MM.1S (cell line): ENCODE results near the gene CHMP6.

ENCODE experiments used
- DNase-seq: peaks from one replicate; pipeline ENCODE4 v3.0.0-alpha.2; 2015
- H2AFZ ChIP-seq: fragments of 300-600 bp; sonication (generic); 2 replicates; pipeline ENCODE4 v1.6.0; 2016; ENCODE audit warnings: antibody characterized with exemption, low read length
- H3F3A ChIP-seq: fragments of 300-600 bp; sonication (generic); 2 replicates; pipeline ENCODE4 v1.6.1; 2016; ENCODE audit warnings: mild to moderate bottlenecking, antibody characterized with exemption, low read length, moderate library complexity, mixed read lengths; ENCODE audit not compliant: insufficient read depth
- H3K27ac ChIP-seq: fragments of 300-600 bp; sonication (generic); 2 replicates; pipeline ENCODE4 v1.5.1; 2016; ENCODE audit warnings: mild to moderate bottlenecking, low read length
- H3K27me3 ChIP-seq: fragments of 300-600 bp; sonication (generic); replicated peaks from 2 replicates; pipeline ENCODE4 v1.6.0; 2016; ENCODE audit warnings: low read length; ENCODE audit not compliant: insufficient read depth
- H3K36me3 ChIP-seq: fragments of 300-600 bp; sonication (generic); replicated peaks from 2 replicates; pipeline ENCODE4 v1.6.1; 2016; ENCODE audit warnings: mild to moderate bottlenecking, low read length, mixed read lengths; ENCODE audit not compliant: insufficient read depth
- H3K4me1 ChIP-seq: fragments of 300-600 bp; sonication (generic); 2 replicates; pipeline ENCODE4 v1.6.1; 2016; ENCODE audit warnings: low read length, mixed read lengths
- H3K4me2 ChIP-seq: fragments of 300-600 bp; sonication (generic); 2 replicates; pipeline ENCODE4 v1.6.0; 2016; ENCODE audit warnings: low read depth, low read length
- H3K4me3 ChIP-seq: fragments of 300-600 bp; sonication (generic); 2 replicates; pipeline ENCODE4 v1.5.1; 2016; ENCODE audit warnings: low read length, mixed read lengths
- H3K79me2 ChIP-seq: fragments of 300-600 bp; sonication (generic); 2 replicates; pipeline ENCODE4 v1.6.1; 2016; ENCODE audit warnings: mixed run types, low read length, mixed read lengths
- H3K9ac ChIP-seq: fragments of 300-600 bp; sonication (generic); 2 replicates; pipeline ENCODE4 v1.6.1; 2016; ENCODE audit warnings: low read length, mixed read lengths
- H3K9me2 ChIP-seq: fragments of 300-600 bp; sonication (generic); replicated peaks from 2 replicates; pipeline ENCODE4 v1.6.1; 2016; ENCODE audit warnings: mild to moderate bottlenecking, low read length, mixed read lengths; ENCODE audit not compliant: insufficient read depth
- H3K9me3 ChIP-seq: fragments of 300-600 bp; sonication (generic); replicated peaks from 2 replicates; pipeline ENCODE4 v1.6.1; 2016; ENCODE audit warnings: mild to moderate bottlenecking, low read length, mixed read lengths; ENCODE audit not compliant: insufficient read depth
- H4K20me1 ChIP-seq: fragments of 300-600 bp; sonication (generic); 2 replicates; pipeline ENCODE4 v1.6.1; 2016; ENCODE audit warnings: mild to moderate bottlenecking, low read length, moderate library complexity, mixed read lengths; ENCODE audit not compliant: insufficient read depth
- EZH2 ChIP-seq: fragments of 300-600 bp; sonication (generic); optimal IDR thresholded peaks from 2 replicates; pipeline ENCODE3; 2017; ENCODE audit warnings: low read depth, mild to moderate bottlenecking, antibody characterized with exemption, low read length, mixed read lengths
- EZH2phosphoT487 ChIP-seq: fragments of 300-600 bp; sonication (generic); IDR thresholded peaks from 2 replicates; pipeline ENCODE4 v1.6.1; 2018; ENCODE audit warnings: antibody characterized with exemption, low read length
- TF ChIP-seq, protein P1 (sequence below): fragments of 300-600 bp; sonication (generic); IDR thresholded peaks from 2 replicates; pipeline ENCODE4 v1.5.1; 2016; ENCODE audit warnings: antibody characterized with exemption, low read length, mixed read lengths

CHMP6 gene

DNA sequence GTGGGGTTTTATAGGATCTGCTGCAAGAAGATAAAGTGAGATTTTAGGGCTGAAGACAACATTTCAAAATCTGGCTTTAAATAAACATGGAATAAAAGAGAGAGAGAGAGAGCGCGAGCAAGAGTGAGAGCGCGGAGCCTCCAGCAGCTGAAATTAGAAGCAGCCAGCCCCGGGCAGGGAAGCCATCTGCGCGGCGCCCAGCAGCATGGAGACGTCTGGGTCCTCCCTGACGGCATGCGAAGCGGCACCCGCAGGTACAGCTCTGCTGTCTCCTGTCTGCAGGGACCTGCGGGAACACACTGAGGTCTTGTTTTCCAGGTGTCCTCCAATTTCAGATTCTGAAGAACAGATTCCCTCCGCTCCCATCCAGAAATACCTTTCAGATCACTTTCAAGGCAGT lies 35.4 kb downstream of the CHMP6 start:
- Histone ChIP-seq H3F3A (no peaks in the 10 kb centered on the region), H2AFZ (no peak overlapping the region), H3K36me3 (no peaks in the 10 kb centered on the region), H4K20me1 (no peaks in the 10 kb centered on the region), H3K4me2 (no peak overlapping the region), H3K4me3 (no peak overlapping the region), H3K9ac (no peak overlapping the region), H3K79me2 (no peaks in the 10 kb centered on the region), H3K4me1 (no peaks in the 10 kb centered on the region), H3K27me3 (peaks cover 85% of the 10 kb centered on the region), H3K27ac (no peak overlapping the region), H3K9me3 (no peaks in the 10 kb centered on the region), H3K9me2 (no peaks in the 10 kb centered on the region)
- TF ChIP-seq EZH2: no peak
- TF ChIP-seq, protein P1, sequence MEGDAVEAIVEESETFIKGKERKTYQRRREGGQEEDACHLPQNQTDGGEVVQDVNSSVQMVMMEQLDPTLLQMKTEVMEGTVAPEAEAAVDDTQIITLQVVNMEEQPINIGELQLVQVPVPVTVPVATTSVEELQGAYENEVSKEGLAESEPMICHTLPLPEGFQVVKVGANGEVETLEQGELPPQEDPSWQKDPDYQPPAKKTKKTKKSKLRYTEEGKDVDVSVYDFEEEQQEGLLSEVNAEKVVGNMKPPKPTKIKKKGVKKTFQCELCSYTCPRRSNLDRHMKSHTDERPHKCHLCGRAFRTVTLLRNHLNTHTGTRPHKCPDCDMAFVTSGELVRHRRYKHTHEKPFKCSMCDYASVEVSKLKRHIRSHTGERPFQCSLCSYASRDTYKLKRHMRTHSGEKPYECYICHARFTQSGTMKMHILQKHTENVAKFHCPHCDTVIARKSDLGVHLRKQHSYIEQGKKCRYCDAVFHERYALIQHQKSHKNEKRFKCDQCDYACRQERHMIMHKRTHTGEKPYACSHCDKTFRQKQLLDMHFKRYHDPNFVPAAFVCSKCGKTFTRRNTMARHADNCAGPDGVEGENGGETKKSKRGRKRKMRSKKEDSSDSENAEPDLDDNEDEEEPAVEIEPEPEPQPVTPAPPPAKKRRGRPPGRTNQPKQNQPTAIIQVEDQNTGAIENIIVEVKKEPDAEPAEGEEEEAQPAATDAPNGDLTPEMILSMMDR: no peak
- DNase-seq: no peak

DNA sequence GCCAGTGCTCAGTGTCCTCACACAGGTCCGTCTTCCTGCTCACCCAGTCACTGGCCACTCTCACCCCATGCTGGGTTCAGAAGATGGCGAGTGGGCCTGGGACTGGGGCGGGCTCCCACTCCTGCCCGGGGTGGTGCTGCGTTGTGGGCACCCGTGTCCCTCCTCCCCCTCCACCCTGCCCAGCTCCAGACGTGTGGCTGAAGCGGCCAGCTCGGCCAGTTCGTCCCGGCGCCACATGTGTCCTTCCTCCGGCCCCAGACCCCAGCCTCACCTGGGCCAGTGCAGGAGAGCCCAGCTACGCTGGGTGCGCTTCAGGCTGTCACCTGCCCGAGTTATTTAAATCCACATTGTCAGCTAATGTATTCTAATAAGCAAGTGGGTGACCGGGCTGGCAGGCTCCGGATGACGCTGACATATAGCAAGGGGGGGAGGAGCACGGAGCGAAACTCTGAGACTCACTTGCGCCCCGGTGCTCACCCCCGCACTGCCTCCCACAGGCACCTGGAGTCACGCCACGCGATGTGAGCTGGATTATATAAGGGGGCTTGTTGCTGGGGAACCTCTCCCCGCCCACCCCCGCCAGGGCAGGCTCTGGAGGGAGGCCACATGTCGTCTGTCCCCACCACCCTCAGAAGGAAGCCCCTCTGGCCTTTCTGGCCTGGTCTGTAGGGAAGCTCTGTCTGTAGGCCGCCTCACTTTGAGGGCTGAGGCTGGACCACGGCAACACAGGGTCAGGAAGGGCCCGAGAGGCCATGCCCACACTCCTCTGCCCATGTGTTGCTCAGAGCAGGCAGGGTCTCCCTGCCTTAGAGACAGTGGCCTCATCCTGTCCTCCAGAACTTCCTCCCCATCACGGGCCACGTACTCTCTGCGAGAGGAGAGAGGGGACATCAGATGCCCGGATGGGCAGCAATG lies 36.2 kb downstream of the CHMP6 start:
- Histone ChIP-seq H2AFZ (no peak overlapping the region), H3K36me3 (no peaks in the 10 kb centered on the region), H3K9me2 (no peaks in the 10 kb centered on the region), H3K27ac (no peak overlapping the region), H3K4me1 (no peaks in the 10 kb centered on the region), H3K79me2 (no peaks in the 10 kb centered on the region), H4K20me1 (no peaks in the 10 kb centered on the region), H3K9me3 (no peaks in the 10 kb centered on the region), H3K9ac (no peak overlapping the region), H3K4me3 (no peak overlapping the region), H3F3A (no peaks in the 10 kb centered on the region), H3K4me2 (no peak overlapping the region), H3K27me3 (peaks cover 93% of the 10 kb centered on the region)
- TF ChIP-seq, protein P1: no peak
- TF ChIP-seq EZH2phosphoT487 (no peak), EZH2 (peak; percentile 40)
- DNase-seq: no peak

DNA sequence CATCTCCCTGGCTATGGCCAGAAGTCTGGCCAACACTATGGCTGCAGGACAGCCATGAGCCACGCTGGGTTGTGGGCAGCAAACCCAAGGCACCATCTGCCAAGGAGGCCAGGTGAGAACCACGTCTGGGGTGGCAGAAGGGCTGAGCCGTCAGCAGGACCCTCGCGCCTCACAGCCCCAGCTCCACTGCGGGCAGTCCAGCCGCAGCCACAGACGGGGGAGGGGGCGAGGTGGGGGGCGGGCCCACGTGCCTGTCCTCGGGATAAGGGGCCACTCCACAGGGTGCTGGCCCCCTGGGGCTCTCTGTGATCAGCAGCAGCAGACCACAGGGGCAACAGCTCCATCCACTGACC lies 36.8 kb downstream of the CHMP6 start:
- Histone ChIP-seq H2AFZ (no peak overlapping the region), H3K4me3 (no peak overlapping the region), H3K79me2 (no peaks in the 10 kb centered on the region), H3K27me3 (peaks cover 96% of the 10 kb centered on the region), H3K4me2 (no peak overlapping the region), H3K36me3 (no peaks in the 10 kb centered on the region), H4K20me1 (no peaks in the 10 kb centered on the region), H3K4me1 (no peaks in the 10 kb centered on the region), H3K9ac (no peak overlapping the region), H3K27ac (no peak overlapping the region), H3K9me2 (no peaks in the 10 kb centered on the region), H3F3A (no peaks in the 10 kb centered on the region), H3K9me3 (no peaks in the 10 kb centered on the region)
- no peak for DNase-seq
- TF ChIP-seq EZH2 (no peak), EZH2phosphoT487 (no peak)
- TF ChIP-seq, protein P1: no peak
